Hippocampal formation (tissue), 2 donors: ENCODE results near the gene PGAM2.
"Not testable (repeated sequence)": the region's sequence is repeated elsewhere in the genome, so short reads cannot be mapped to it uniquely, and the experiment has no call there.

ENCODE experiments used
- DNase-seq, 2 donors: peaks; one replicate each; lab custom pipeline; 2025; lab: John Stamatoyannopoulos, UW

PGAM2 gene

GRCh38 chr7:44029433-44029832 lies 35.9 kb downstream of the PGAM2 start:
- not testable (repeated sequence) for DNase-seq

- not testable (repeated sequence) for DNase-seq
Measured at GRCh38 chr7:44022796-44023467, 42.4 kb downstream of the PGAM2 start.

- not testable (repeated sequence) for DNase-seq
Measured at GRCh38 chr7:44022069-44022468, 43.3 kb downstream of the PGAM2 start.

- not testable (repeated sequence) for DNase-seq
Measured at GRCh38 chr7:44019825-44020224, 45.5 kb downstream of the PGAM2 start.

- DNase-seq, result peak; percentile 88 to 96
Measured at GRCh38 chr7:44018857-44019807, 46.2 kb downstream of the PGAM2 start.

GRCh38 chr7:44015090-44015489 lies 50.3 kb downstream of the PGAM2 start:
- not testable (repeated sequence) for DNase-seq
